HEK293 (cell line): Measurements from ENCODE around the gene ZNF425.
A peak's percentile ranks its signal among the peaks of the same experiment; 100 is the strongest.

ENCODE experiments used
- GFI1B ChIP-seq: fragments of 450-650 bp; formaldehyde crosslinking; IDR thresholded peaks from 2 replicates; pipeline ENCODE4 v1.5.1; 2016; ENCODE audit warnings: missing biosample characterization, missing genetic modification characterization
- GLI2 ChIP-seq: fragments of 450-650 bp; formaldehyde crosslinking; IDR thresholded peaks from 2 replicates; pipeline ENCODE4; 2017; ENCODE audit warnings: missing biosample characterization, missing genetic modification characterization, low read depth, borderline replicate concordance
- HOXC10 ChIP-seq: sonication (generic); formaldehyde crosslinking; IDR thresholded peaks from 2 replicates; pipeline ENCODE4 v1.8.1; 2023; ENCODE audit warnings: mild to moderate bottlenecking, missing genetic modification reagents
- KLF1 ChIP-seq: fragments of 450-650 bp; formaldehyde crosslinking; IDR thresholded peaks from 2 replicates; pipeline ENCODE4 v1.5.1; 2016; ENCODE audit warnings: missing biosample characterization, missing genetic modification characterization
- KLF7 ChIP-seq: fragments of 450-650 bp; formaldehyde crosslinking; IDR thresholded peaks from 2 replicates; pipeline ENCODE4 v1.5.1; 2016; ENCODE audit warnings: missing biosample characterization, missing genetic modification characterization, borderline replicate concordance
- TCF7L2 ChIP-seq: IDR thresholded peaks from 2 replicates; pipeline ENCODE4 v1.6.1; 2011; ENCODE audit warnings: low read depth, mild to moderate bottlenecking, inconsistent platforms, low read length, moderate library complexity, borderline replicate concordance
- ZEB2 ChIP-seq: fragments of 450-650 bp; formaldehyde crosslinking; IDR thresholded peaks from 2 replicates; pipeline ENCODE4 v1.5.1; 2016; ENCODE audit warnings: missing biosample characterization, missing genetic modification characterization
- ZFP37 ChIP-seq: fragments of 450-650 bp; formaldehyde crosslinking; IDR thresholded peaks from 2 replicates; pipeline ENCODE4 v1.5.1; 2016; ENCODE audit warnings: missing biosample characterization, missing genetic modification characterization
- ZNF112 ChIP-seq: fragments of 450-650 bp; formaldehyde crosslinking; IDR thresholded peaks from 2 replicates; pipeline ENCODE4 v1.5.0; 2017; ENCODE audit warnings: missing biosample characterization, missing genetic modification characterization
- ZNF133 ChIP-seq: fragments of 450-650 bp; formaldehyde crosslinking; IDR thresholded peaks from 2 replicates; pipeline ENCODE4 v1.5.1; 2016; ENCODE audit warnings: missing biosample characterization, missing genetic modification characterization
- ZNF16 ChIP-seq: fragments of 450-650 bp; formaldehyde crosslinking; IDR thresholded peaks from 2 replicates; pipeline ENCODE4 v1.5.1; 2016; ENCODE audit warnings: low read depth, missing biosample characterization, missing genetic modification characterization
- ZNF175 ChIP-seq: fragments of 450-650 bp; formaldehyde crosslinking; IDR thresholded peaks from 2 replicates; pipeline ENCODE4 v1.5.1; 2016; ENCODE audit warnings: missing biosample characterization, missing genetic modification characterization
- ZNF184 ChIP-seq: fragments of 450-650 bp; IDR thresholded peaks from 2 replicates; pipeline ENCODE4 v1.5.1; 2018; ENCODE audit warnings: missing biosample characterization, mild to moderate bottlenecking, missing genetic modification characterization
- ZNF292 ChIP-seq: fragments of 450-650 bp; formaldehyde crosslinking; IDR thresholded peaks from 2 replicates; pipeline ENCODE4 v1.5.1; 2016; ENCODE audit warnings: low read depth, missing biosample characterization, missing genetic modification characterization, borderline replicate concordance
- ZNF350 ChIP-seq: fragments of 450-650 bp; formaldehyde crosslinking; IDR thresholded peaks from 2 replicates; pipeline ENCODE4 v1.5.0; 2017; ENCODE audit warnings: missing biosample characterization, mild to moderate bottlenecking, missing genetic modification characterization
- ZNF366 ChIP-seq: fragments of 450-650 bp; formaldehyde crosslinking; conservative IDR thresholded peaks from 2 replicates; pipeline ENCODE4 v1.5.1; 2016; ENCODE audit warnings: missing biosample characterization, missing genetic modification characterization
- ZNF37A ChIP-seq: fragments of 450-650 bp; IDR thresholded peaks from 2 replicates; pipeline ENCODE4 v1.5.1; 2018; ENCODE audit warnings: missing biosample characterization, missing genetic modification characterization
- ZNF549 ChIP-seq: fragments of 450-650 bp; IDR thresholded peaks from 2 replicates; pipeline ENCODE4 v1.5.1; 2018; ENCODE audit warnings: missing biosample characterization, missing genetic modification characterization, mild to moderate bottlenecking, inconsistent platforms, moderate library complexity
- ZNF623 ChIP-seq: fragments of 450-650 bp; formaldehyde crosslinking; IDR thresholded peaks from 2 replicates; pipeline ENCODE4 v1.5.1; 2016; ENCODE audit warnings: missing biosample characterization, missing genetic modification characterization
- ZNF707 ChIP-seq: fragments of 450-650 bp; formaldehyde crosslinking; IDR thresholded peaks from 2 replicates; pipeline ENCODE4 v1.5.1; 2016; ENCODE audit warnings: missing biosample characterization, missing genetic modification characterization
- ZNF830 ChIP-seq: fragments of 450-650 bp; IDR thresholded peaks from 2 replicates; pipeline ENCODE4 v1.5.0; 2018; ENCODE audit warnings: missing biosample characterization, missing genetic modification characterization, low read depth, mild to moderate bottlenecking, moderate library complexity
- ZSCAN16 ChIP-seq: fragments of 450-650 bp; formaldehyde crosslinking; IDR thresholded peaks from 2 replicates; pipeline ENCODE4 v1.5.1; 2016; ENCODE audit warnings: missing biosample characterization, missing genetic modification characterization
- ZXDB ChIP-seq: fragments of 450-650 bp; formaldehyde crosslinking; IDR thresholded peaks from 2 replicates; pipeline ENCODE4 v1.5.1; 2016; ENCODE audit warnings: missing biosample characterization, missing genetic modification characterization
- TF ChIP-seq, protein P1 (sequence below): fragments of 450-650 bp; formaldehyde crosslinking; conservative IDR thresholded peaks from 2 replicates; pipeline ENCODE4 v1.5.1; 2016; ENCODE audit warnings: low read depth, missing biosample characterization, missing genetic modification characterization
- TF ChIP-seq, protein P2 (sequence below): fragments of 450-650 bp; formaldehyde crosslinking; IDR thresholded peaks from 2 replicates; pipeline ENCODE4 v1.5.1; 2016; ENCODE audit warnings: missing biosample characterization, missing genetic modification characterization
- TF ChIP-seq, protein P3 (sequence below): sonication (generic); formaldehyde crosslinking; IDR thresholded peaks from 2 replicates; pipeline ENCODE4 v1.8.1; 2022; ENCODE audit warnings: mild to moderate bottlenecking, moderate library complexity, missing genetic modification reagents
- TF ChIP-seq, protein P4 (sequence below): fragments of 450-650 bp; formaldehyde crosslinking; IDR thresholded peaks from 2 replicates; pipeline ENCODE4 v1.5.1; 2016; ENCODE audit warnings: missing biosample characterization, missing genetic modification characterization
- TF ChIP-seq, protein P5 (sequence below): fragments of 450-650 bp; IDR thresholded peaks from 2 replicates; pipeline ENCODE4 v1.5.1; 2018; ENCODE audit warnings: missing biosample characterization, mild to moderate bottlenecking, missing genetic modification characterization
- TF ChIP-seq, protein P6 (sequence below): fragments of 450-650 bp; formaldehyde crosslinking; IDR thresholded peaks from 2 replicates; pipeline ENCODE4 v1.5.1; 2016; ENCODE audit warnings: missing biosample characterization, missing genetic modification characterization

Gene ZNF425

DNA sequence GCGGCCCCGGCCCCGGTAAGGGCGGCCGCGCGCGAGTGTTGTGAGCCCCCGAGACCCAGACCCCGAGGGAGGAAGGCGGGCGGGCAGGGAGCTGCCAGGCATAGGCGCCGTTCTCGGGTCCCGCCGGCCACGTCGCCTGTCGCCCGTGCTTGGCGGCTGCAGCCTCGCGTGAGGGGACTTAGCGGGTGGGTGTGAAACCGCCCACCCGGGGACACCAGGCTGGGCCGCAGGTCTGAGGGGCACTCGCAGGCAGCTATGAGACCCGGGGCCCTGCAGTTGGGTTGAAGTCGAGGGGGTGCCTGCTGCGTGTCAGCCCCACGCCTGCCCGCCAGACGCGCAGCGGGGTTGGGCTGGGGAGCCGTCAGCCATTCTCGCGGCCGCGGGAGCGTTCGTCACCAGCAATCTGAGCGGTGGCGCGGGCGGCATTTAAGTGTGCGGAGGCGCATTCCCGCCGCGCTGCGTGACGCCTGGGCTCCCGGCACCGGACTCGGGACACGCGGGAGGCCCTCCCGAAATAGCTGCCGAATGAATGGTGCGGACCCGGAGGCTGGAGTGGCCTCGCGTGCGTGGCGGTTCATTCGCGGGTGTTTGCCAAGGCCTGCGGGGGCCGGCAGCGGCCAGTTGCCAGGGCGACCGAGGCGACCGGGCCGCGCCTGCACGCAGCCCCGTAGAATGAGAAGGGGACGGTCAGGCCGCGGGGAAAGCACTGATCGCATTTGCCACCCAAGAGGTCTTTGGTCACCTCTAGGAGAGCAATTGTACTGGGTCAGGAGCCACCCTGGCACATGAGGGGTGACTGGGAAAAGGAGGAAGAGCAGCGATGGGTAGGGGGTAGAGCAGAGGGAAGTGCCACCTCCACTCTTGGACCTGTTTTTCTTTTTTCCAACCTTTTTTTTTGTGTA lies 21.9 kb upstream of the ZNF425 start (continued):
- TF ChIP-seq, protein P1, sequence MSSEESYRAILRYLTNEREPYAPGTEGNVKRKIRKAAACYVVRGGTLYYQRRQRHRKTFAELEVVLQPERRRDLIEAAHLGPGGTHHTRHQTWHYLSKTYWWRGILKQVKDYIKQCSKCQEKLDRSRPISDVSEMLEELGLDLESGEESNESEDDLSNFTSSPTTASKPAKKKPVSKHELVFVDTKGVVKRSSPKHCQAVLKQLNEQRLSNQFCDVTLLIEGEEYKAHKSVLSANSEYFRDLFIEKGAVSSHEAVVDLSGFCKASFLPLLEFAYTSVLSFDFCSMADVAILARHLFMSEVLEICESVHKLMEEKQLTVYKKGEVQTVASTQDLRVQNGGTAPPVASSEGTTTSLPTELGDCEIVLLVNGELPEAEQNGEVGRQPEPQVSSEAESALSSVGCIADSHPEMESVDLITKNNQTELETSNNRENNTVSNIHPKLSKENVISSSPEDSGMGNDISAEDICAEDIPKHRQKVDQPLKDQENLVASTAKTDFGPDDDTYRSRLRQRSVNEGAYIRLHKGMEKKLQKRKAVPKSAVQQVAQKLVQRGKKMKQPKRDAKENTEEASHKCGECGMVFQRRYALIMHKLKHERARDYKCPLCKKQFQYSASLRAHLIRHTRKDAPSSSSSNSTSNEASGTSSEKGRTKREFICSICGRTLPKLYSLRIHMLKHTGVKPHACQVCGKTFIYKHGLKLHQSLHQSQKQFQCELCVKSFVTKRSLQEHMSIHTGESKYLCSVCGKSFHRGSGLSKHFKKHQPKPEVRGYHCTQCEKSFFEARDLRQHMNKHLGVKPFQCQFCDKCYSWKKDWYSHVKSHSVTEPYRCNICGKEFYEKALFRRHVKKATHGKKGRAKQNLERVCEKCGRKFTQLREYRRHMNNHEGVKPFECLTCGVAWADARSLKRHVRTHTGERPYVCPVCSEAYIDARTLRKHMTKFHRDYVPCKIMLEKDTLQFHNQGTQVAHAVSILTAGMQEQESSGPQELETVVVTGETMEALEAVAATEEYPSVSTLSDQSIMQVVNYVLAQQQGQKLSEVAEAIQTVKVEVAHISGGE, result no peak; the same call in 1 of the 2 replicates
- TF ChIP-seq ZNF133 (no peak), ZNF366 (tag by site-specific recombination) (no peak), KLF7 (tag by site-specific recombination) (no peak), ZNF707 (no peak), ZNF175 (tag by site-specific recombination) (no peak), ZNF549 (no peak), ZNF184 (tag by site-specific recombination) (no peak), ZNF112 (tag by site-specific recombination) (no peak), ZFP37 (tag by site-specific recombination) (peak; percentile 71; the same call in 1 of the 2 replicates), ZNF830 (tag by site-specific recombination) (no peak), ZNF37A (tag by site-specific recombination) (no peak), ZNF292 (tag by site-specific recombination) (no peak), ZNF623 (tag by site-specific recombination) (0 out of 2 replicates have a peak, but pooled peaks have one; percentile 2), KLF1 (peak; percentile 17; the same call in 1 of the 2 replicates), GLI2 (tag by site-specific recombination) (no peak), ZXDB (tag by site-specific recombination) (peak; percentile 67), GFI1B (no peak), TCF7L2 (no peak), ZNF350 (tag by site-specific recombination) (no peak), ZEB2 (tag by site-specific recombination) (peak; percentile 93), ZSCAN16 (tag by site-specific recombination) (no peak), HOXC10 (CRISPR knock-in tag) (no peak), ZNF16 (tag by site-specific recombination) (no peak)
- TF ChIP-seq, protein P2, sequence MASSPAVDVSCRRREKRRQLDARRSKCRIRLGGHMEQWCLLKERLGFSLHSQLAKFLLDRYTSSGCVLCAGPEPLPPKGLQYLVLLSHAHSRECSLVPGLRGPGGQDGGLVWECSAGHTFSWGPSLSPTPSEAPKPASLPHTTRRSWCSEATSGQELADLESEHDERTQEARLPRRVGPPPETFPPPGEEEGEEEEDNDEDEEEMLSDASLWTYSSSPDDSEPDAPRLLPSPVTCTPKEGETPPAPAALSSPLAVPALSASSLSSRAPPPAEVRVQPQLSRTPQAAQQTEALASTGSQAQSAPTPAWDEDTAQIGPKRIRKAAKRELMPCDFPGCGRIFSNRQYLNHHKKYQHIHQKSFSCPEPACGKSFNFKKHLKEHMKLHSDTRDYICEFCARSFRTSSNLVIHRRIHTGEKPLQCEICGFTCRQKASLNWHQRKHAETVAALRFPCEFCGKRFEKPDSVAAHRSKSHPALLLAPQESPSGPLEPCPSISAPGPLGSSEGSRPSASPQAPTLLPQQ (tag by site-specific recombination), result peak; percentile 25; the same call in 1 of the 2 replicates
- TF ChIP-seq, protein P3, sequence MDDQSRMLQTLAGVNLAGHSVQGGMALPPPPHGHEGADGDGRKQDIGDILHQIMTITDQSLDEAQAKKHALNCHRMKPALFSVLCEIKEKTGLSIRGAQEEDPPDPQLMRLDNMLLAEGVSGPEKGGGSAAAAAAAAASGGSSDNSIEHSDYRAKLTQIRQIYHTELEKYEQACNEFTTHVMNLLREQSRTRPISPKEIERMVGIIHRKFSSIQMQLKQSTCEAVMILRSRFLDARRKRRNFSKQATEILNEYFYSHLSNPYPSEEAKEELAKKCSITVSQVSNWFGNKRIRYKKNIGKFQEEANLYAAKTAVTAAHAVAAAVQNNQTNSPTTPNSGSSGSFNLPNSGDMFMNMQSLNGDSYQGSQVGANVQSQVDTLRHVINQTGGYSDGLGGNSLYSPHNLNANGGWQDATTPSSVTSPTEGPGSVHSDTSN (CRISPR knock-in tag), result peak; percentile 20
- TF ChIP-seq, protein P4, sequence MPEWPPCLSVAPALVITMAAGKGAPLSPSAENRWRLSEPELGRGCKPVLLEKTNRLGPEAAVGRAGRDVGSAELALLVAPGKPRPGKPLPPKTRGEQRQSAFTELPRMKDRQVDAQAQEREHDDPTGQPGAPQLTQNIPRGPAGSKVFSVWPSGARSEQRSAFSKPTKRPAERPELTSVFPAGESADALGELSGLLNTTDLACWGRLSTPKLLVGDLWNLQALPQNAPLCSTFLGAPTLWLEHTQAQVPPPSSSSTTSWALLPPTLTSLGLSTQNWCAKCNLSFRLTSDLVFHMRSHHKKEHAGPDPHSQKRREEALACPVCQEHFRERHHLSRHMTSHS (tag by site-specific recombination), result no peak
- TF ChIP-seq, protein P5, sequence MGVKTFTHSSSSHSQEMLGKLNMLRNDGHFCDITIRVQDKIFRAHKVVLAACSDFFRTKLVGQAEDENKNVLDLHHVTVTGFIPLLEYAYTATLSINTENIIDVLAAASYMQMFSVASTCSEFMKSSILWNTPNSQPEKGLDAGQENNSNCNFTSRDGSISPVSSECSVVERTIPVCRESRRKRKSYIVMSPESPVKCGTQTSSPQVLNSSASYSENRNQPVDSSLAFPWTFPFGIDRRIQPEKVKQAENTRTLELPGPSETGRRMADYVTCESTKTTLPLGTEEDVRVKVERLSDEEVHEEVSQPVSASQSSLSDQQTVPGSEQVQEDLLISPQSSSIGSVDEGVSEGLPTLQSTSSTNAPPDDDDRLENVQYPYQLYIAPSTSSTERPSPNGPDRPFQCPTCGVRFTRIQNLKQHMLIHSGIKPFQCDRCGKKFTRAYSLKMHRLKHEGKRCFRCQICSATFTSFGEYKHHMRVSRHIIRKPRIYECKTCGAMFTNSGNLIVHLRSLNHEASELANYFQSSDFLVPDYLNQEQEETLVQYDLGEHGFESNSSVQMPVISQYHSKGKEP (tag by site-specific recombination), result no peak
- TF ChIP-seq, protein P6, sequence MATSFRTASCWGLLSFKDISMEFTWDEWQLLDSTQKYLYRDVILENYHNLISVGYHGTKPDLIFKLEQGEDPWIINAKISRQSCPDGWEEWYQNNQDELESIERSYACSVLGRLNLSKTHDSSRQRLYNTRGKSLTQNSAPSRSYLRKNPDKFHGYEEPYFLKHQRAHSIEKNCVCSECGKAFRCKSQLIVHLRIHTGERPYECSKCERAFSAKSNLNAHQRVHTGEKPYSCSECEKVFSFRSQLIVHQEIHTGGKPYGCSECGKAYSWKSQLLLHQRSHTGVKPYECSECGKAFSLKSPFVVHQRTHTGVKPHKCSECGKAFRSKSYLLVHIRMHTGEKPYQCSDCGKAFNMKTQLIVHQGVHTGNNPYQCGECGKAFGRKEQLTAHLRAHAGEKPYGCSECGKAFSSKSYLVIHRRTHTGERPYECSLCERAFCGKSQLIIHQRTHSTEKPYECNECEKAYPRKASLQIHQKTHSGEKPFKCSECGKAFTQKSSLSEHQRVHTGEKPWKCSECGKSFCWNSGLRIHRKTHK, result no peak
